Kidney epithelial cell (primary cell): ENCODE results near the gene DISC1. TPM values are rescaled to one million over a fixed set of nuclear protein-coding genes. Genes with fewer than 3 reads are reported as not detected.

Experiments used
- DNase-seq: peaks from one replicate; pipeline ENCODE4 v3.0.0-alpha.2; 2010; ENCODE audit warnings: low read depth
- H3K27me3 ChIP-seq: 2 replicates; pipeline ENCODE4 v1.6.0; 2011; ENCODE audit warnings: low read length; ENCODE audit not compliant: control insufficient read depth, insufficient read depth
- H3K36me3 ChIP-seq: 2 replicates; pipeline ENCODE4 v1.5.1; 2011; ENCODE audit warnings: low read length; ENCODE audit not compliant: control insufficient read depth, insufficient read depth
- H3K4me3 ChIP-seq: 2 replicates; pipeline ENCODE4 v1.5.1; 2011; ENCODE audit warnings: low read depth, mild to moderate bottlenecking, control low read depth, low read length
- total RNA-seq: library from RNA; depleted of rRNA; stranded (reverse); fragments of >200 nt; gene quantifications from 2 replicates; pipeline ENCODE4 v1.2.3, GENCODE V29; 2015
- TF ChIP-seq, protein P1 (sequence below): IDR thresholded peaks from 2 replicates; pipeline ENCODE4 v1.5.1; 2011; ENCODE audit warnings: mild to moderate bottlenecking, moderate library complexity, low read length, control low read depth, inconsistent platforms; ENCODE audit not compliant: insufficient read depth, poor library complexity, severe bottlenecking

The DISC1 gene
- total RNA-seq, 1 donor from 2014 or later = 5.8 TPM

DNA sequence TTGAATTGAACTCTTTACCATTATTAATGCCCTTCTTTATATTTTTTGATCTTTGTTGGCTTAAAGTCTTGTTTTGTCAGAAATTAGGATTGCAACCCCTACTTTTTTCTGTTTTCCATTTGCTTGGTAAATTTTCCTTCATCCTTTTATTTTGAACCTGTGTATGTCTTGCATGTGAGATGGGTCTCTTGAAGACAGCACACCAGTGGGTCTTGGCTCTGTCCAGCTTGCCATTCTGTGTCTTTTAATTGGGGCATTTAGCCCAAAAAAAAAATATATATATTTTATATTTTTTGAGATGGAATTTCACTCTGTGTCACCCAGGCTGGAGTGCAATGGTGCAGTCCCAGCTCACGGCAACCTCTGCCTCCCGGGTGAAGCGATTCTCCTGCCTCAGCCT, 33.6 kb downstream of the DISC1 start:
- DNase-seq = no peak
- Histone ChIP-seq H3K36me3 (no peaks in the 10 kb centered on the region), H3K4me3 (no peak overlapping the region), H3K27me3 (no peaks in the 10 kb centered on the region)
- TF ChIP-seq, protein P1, sequence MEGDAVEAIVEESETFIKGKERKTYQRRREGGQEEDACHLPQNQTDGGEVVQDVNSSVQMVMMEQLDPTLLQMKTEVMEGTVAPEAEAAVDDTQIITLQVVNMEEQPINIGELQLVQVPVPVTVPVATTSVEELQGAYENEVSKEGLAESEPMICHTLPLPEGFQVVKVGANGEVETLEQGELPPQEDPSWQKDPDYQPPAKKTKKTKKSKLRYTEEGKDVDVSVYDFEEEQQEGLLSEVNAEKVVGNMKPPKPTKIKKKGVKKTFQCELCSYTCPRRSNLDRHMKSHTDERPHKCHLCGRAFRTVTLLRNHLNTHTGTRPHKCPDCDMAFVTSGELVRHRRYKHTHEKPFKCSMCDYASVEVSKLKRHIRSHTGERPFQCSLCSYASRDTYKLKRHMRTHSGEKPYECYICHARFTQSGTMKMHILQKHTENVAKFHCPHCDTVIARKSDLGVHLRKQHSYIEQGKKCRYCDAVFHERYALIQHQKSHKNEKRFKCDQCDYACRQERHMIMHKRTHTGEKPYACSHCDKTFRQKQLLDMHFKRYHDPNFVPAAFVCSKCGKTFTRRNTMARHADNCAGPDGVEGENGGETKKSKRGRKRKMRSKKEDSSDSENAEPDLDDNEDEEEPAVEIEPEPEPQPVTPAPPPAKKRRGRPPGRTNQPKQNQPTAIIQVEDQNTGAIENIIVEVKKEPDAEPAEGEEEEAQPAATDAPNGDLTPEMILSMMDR = no peak

DNA sequence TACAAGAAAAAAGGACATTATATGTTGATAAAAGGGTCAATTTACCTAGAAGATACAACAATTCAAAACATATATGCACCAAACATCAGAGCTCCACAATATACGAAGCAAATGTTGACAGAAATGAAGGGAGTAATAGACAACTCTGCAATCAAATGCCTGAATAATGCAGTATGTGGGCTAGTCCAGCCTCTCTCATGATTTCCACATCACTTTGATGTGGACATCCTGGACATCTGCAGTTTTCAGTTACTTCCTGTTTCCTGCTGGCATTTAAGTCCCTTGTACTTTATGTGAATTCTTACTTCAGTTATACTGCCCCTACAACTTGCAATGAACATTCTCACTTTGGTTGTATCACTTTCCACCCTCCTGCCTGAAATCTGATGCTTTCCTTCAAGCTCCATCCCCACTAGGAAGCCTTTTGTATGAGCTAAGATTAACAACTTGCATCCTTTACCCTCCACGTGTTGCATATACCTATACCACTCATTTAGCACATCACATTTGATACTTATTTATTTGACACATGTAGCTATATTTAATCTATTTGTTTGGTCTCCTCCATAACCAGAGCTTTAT, 36.7 kb downstream of the DISC1 start:
- DNase-seq = no peak
- TF ChIP-seq, protein P1 = no peak
- H3K27me3 ChIP-seq = no peaks in the 10 kb centered on the region
- H3K36me3 ChIP-seq = no peaks in the 10 kb centered on the region
- H3K4me3 ChIP-seq = no peak overlapping the region

DNA sequence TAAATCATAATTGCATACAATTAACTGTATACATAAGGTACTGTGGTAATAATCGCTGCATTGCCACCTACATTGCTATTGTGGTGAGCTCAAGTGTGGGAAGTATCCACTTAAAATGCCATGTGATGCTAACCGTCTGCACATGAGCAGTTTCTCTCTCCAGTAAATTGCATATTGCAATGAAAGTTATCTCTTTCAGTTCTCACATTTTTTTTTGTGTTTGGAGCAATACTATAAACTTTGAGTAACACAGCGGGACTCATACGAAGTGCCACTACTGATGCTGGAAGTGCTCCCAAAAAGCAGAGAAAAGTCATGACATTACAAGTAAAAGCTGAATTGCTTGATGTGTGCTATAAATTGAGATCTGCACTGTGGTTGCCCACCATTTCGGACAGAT, 38.5 kb downstream of the DISC1 start:
- Histone ChIP-seq H3K36me3 (no peaks in the 10 kb centered on the region), H3K4me3 (no peak overlapping the region), H3K27me3 (no peaks in the 10 kb centered on the region)
- DNase-seq = no peak
- TF ChIP-seq, protein P1 = no peak

DNA sequence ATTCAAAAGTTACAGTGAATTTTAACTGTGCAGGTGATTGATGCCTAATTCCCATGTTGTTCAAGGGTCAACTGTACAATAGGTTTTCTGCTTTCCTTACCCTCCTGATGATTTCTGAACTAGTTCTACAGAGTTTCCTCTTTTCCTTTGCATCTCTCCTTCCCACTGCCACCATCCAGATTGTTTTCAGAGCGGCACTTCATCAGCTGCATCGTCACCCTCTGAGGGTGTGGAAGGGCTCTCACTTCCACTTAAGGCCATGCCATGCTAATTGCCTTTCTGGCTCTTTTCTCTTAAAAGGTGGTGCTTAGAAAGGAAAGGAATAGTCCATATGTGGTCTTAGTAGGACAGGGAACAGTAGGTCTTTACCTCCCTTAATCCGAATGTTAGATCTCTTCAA, 39.1 kb downstream of the DISC1 start:
- H3K4me3 ChIP-seq = no peak overlapping the region
- DNase-seq = no peak
- no peaks in the 10 kb centered on the region for H3K27me3 ChIP-seq
- TF ChIP-seq, protein P1 = no peak
- no peaks in the 10 kb centered on the region for H3K36me3 ChIP-seq

DNA sequence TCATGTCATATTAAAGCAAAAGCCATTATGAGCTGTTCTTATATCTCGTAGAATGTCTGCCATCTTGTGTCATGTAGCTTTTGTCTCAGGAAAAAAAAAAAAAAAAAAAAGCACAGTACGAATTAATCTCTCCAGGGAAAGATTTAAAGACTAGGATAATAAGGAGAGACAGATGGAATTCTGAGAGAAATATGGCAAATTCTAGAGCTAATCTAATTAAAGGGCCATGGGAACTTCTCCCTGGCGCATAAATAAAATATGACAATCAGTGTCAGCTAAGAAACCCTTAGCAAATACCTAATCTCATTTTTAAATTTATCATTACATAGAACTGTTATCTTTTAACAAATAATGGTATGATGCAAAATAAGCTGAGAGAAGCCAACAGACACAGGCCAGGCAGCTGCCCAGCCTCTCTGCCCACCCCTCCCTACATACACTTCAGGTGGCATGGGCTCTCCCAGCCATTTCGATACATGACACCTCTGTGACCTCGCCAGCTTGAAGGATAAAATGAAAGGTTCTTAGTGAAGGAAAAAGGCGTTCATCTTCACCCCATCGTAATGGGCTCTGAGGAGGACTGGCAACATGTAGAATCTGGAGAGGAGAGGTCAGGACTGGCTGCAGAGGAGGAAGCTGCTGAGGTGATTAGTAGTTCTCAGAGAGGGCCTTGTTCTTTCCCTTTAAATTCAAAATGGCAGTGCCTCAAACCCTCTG, 39.8 kb downstream of the DISC1 start:
- DNase-seq = no peak
- no peaks in the 10 kb centered on the region for H3K36me3 ChIP-seq
- TF ChIP-seq, protein P1 = no peak
- H3K27me3 ChIP-seq = no peaks in the 10 kb centered on the region
- H3K4me3 ChIP-seq = no peak overlapping the region

DNA sequence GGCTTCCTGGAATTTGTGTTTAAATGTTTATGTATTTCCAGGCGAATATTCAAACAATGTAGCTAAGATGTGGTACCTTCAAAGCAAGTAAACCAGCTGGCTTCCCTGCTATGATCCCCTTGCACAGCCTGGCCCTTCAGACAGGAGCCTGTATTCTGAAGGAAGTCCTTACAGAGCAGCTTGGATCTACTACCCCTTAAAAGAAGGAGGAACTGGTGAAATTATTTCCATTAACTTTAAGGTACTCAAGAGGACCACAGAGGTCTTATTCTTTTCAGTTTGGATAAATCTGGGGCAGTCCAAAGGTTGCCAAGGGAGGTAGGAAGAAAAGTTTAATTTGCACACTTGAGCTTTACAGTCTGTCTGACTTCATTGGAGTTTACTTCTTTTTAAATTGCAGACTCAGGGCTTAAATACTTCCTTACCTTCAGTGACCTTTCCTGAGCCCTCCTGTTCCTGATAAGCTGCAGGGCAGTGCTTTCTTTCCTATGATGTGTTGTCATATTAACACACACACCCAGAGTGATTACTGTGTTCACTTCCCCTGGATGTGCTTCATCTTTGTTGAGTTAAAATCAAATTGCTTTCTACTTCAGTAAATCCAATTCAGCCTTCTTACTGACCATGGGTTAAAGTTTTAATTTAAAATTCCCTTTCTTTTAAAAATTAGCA, 40.5 kb downstream of the DISC1 start:
- no peak for DNase-seq
- TF ChIP-seq, protein P1 = no peak
- no peak overlapping the region for H3K4me3 ChIP-seq

More for the DNA sequence above, 40.5 kb downstream of the DISC1 start:
- Histone ChIP-seq H3K27me3 (no peaks in the 10 kb centered on the region), H3K36me3 (no peaks in the 10 kb centered on the region)
